HCT116 (cell line): Measurements from ENCODE around the gene DAAM1. TPM values are rescaled to one million over a fixed set of nuclear protein-coding genes. Genes with fewer than 3 reads are reported as not detected.

Source experiments
- ATAC-seq: fragments of 200-7000 bp; cut with Tn5 transposase; 2 replicates; pipeline ENCODE4 v1.9.1; 2020; ENCODE audit warnings: mild to moderate bottlenecking, moderate library complexity
- BruUV-seq: library from RNA; stranded (reverse); fragments of 400-500 nt; replicated peaks from 2 replicates; lab custom pipeline; 2021; lab: Mats Ljungman, UMichigan
- CTCF ChIA-PET: fragments of 300-600 bp; sonication (Branson Sonifier 250); formaldehyde crosslinking; loops from one replicate; lab custom pipeline; 2021; ENCODE audit warnings: antibody characterized with exemption; lab: Charles Lee
- POLR2A ChIA-PET: fragments of 300-600, 350-600 bp; sonication (Branson Sonifier 250); formaldehyde crosslinking; loops from one replicate; lab custom pipeline; 2021; ENCODE audit warnings: antibody characterized with exemption; lab: Charles Lee
- RAD21 ChIA-PET, 2 experiments: fragments of 300-600 bp; sonication (Branson Sonifier 250); formaldehyde crosslinking; loops; one replicate each; lab custom pipeline; 2023; ENCODE audit warnings: low total read pairs in 2 of 2; ENCODE audit not compliant: uncharacterized antibody in 2 of 2, unreplicated experiment in 2 of 2, low non-redundant PET in 1 of 2; lab: Charles Lee
- DNase-seq: peaks from one replicate; pipeline ENCODE4 v3.0.0-alpha.2; 2010; ENCODE audit warnings: low read depth, low spot score
- H2AFZ ChIP-seq: fragments of 200-600 bp; shearing (Covaris generic), sonication (generic); 2 replicates; pipeline ENCODE4 v1.6.1; 2017; ENCODE audit warnings: low read depth, mixed run types, mixed read lengths, antibody characterized with exemption, low read length; ENCODE audit not compliant: poor library complexity, severe bottlenecking
- H3K27ac ChIP-seq: 2 replicates; pipeline ENCODE4 v1.5.1; 2012; ENCODE audit warnings: low read depth, low read length
- H3K27me3 ChIP-seq: fragments of 200-600 bp; sonication (generic); 2 replicates; pipeline ENCODE4 v1.6.1; 2016; ENCODE audit warnings: mixed run types, low read length, mixed read lengths; ENCODE audit not compliant: insufficient read depth
- H3K36me3 ChIP-seq, 2 experiments: fragments of 200-500 bp in 1 of 2; fragments of 200-600 bp in 1 of 2; sonication (Bioruptor generic) in 1 of 2; sonication (generic) in 1 of 2; 2 replicates each; pipeline versions ENCODE4 v1.5.1 to v1.6.1; 2014 to 2016; ENCODE audit warnings: low read length in 2 of 2, inconsistent platforms in 1 of 2, mixed read lengths in 1 of 2, mixed run types in 1 of 2; ENCODE audit not compliant: insufficient read depth in 2 of 2, control insufficient read depth in 1 of 2
- H3K4me1 ChIP-seq, 2 experiments: fragments of 200-600 bp in 1 of 2; sonication (generic) in 1 of 2; 2 replicates each; pipeline versions ENCODE4 v1.5.1 to v1.6.1; 2012 to 2017; ENCODE audit warnings: low read length in 2 of 2, inconsistent platforms in 1 of 2, mild to moderate bottlenecking in 1 of 2, mixed read lengths in 1 of 2, mixed run types in 1 of 2, moderate library complexity in 1 of 2; ENCODE audit not compliant: insufficient read depth in 2 of 2, control insufficient read depth in 1 of 2
- H3K4me2 ChIP-seq: fragments of 200-600 bp; sonication (generic); 2 replicates; pipeline ENCODE4 v1.6.1; 2017; ENCODE audit warnings: mixed run types, low read length, mixed read lengths
- H3K4me3 ChIP-seq, 2 experiments: fragments of 200-600 bp in 1 of 2; sonication (generic) in 1 of 2; replicated peaks in 1 of 2; 2 replicates each; pipeline ENCODE4 v1.5.1; 2011 to 2016; ENCODE audit warnings: low read length in 2 of 2, control low read depth in 1 of 2, low read depth in 1 of 2, mild to moderate bottlenecking in 1 of 2, mixed read lengths in 1 of 2, mixed run types in 1 of 2
- H3K79me2 ChIP-seq: fragments of 200-600 bp; sonication (generic); 2 replicates; pipeline ENCODE4 v1.6.1; 2017; ENCODE audit warnings: mild to moderate bottlenecking, mixed run types, low read length, moderate library complexity, mixed read lengths; ENCODE audit not compliant: insufficient read depth
- H3K9ac ChIP-seq: fragments of 200-600 bp; sonication (generic); 2 replicates; pipeline ENCODE4 v1.6.1; 2016; ENCODE audit warnings: low read length, mixed read lengths
- H3K9me2 ChIP-seq: fragments of 200-600 bp; sonication (generic), shearing (Covaris generic); 2 replicates; pipeline ENCODE4 v1.6.1; 2017; ENCODE audit warnings: mixed run types, mild to moderate bottlenecking, moderate library complexity; ENCODE audit not compliant: insufficient read depth
- H3K9me3 ChIP-seq, 2 experiments: fragments of 200-500 bp in 1 of 2; fragments of 200-600 bp in 1 of 2; sonication (Bioruptor generic) in 1 of 2; sonication (generic) in 1 of 2; 2 replicates each; pipeline ENCODE4 v1.6.1; 2014 to 2017; ENCODE audit warnings: low read length in 2 of 2, mixed read lengths in 2 of 2, inconsistent platforms in 1 of 2, low read depth in 1 of 2, mild to moderate bottlenecking in 1 of 2, mixed run types in 1 of 2, moderate library complexity in 1 of 2; ENCODE audit not compliant: control insufficient read depth in 1 of 2, insufficient read depth in 1 of 2
- H4K20me1 ChIP-seq: fragments of 200-600 bp; sonication (generic), shearing (Covaris generic); 2 replicates; pipeline ENCODE4 v1.6.1; 2017; ENCODE audit warnings: mixed run types, mild to moderate bottlenecking, moderate library complexity; ENCODE audit not compliant: insufficient read depth
- CBX3 ChIP-seq: IDR thresholded peaks from 2 replicates; pipeline ENCODE4 v1.6.1; 2012; ENCODE audit warnings: low read depth
- CEBPB ChIP-seq: IDR thresholded peaks from 2 replicates; pipeline ENCODE4 v1.6.1; 2012; ENCODE audit warnings: low read depth
- EGR1 ChIP-seq: IDR thresholded peaks from 2 replicates; pipeline ENCODE4 v1.6.1; 2012; ENCODE audit warnings: low read depth
- ELF1 ChIP-seq: IDR thresholded peaks from 2 replicates; pipeline ENCODE4 v1.6.1; 2012; ENCODE audit warnings: low read depth, borderline replicate concordance
- EZH2 ChIP-seq: fragments of 200-600 bp; sonication (generic); IDR thresholded peaks from 2 replicates; pipeline ENCODE4 v1.6.1; 2017; ENCODE audit warnings: antibody characterized with exemption, mixed run types
- EZH2phosphoT487 ChIP-seq: fragments of 200-600 bp; IDR thresholded peaks from 2 replicates; pipeline ENCODE4 v1.6.1; 2018; ENCODE audit warnings: antibody characterized with exemption, borderline replicate concordance
- JUND ChIP-seq: IDR thresholded peaks from 2 replicates; pipeline ENCODE4 v1.6.1; 2012
- POLR2A ChIP-seq: IDR thresholded peaks from 2 replicates; pipeline ENCODE4 v1.7.0; 2011; ENCODE audit warnings: borderline replicate concordance; ENCODE audit not compliant: insufficient read depth, insufficient read length; ENCODE audit errors: extremely low read depth
- POLR2AphosphoS5 ChIP-seq: IDR thresholded peaks from 2 replicates; pipeline ENCODE4 v1.6.1; 2011; ENCODE audit warnings: mild to moderate bottlenecking, low read depth, low read length, moderate library complexity
- RAD21 ChIP-seq: IDR thresholded peaks from 2 replicates; pipeline ENCODE4 v1.6.1; 2012; ENCODE audit warnings: low read depth, mild to moderate bottlenecking
- SIN3A ChIP-seq: IDR thresholded peaks from 2 replicates; pipeline ENCODE4 v1.6.1; 2012; ENCODE audit warnings: low read depth
- SP1 ChIP-seq: IDR thresholded peaks from 2 replicates; pipeline ENCODE4 v1.6.1; 2012; ENCODE audit warnings: low read depth
- SRF ChIP-seq: IDR thresholded peaks from 2 replicates; pipeline ENCODE4 v1.6.1; 2012; ENCODE audit warnings: low read depth
- TCF7L2 ChIP-seq: IDR thresholded peaks from 2 replicates; pipeline ENCODE4 v1.7.0; 2011; ENCODE audit warnings: borderline replicate concordance, inconsistent platforms; ENCODE audit not compliant: insufficient read depth, insufficient read length; ENCODE audit errors: extremely low read depth
- ZFX ChIP-seq: fragments of 450-650 bp; IDR thresholded peaks from 2 replicates; pipeline ENCODE4 v1.6.1; 2017
- ZNF274 ChIP-seq: fragments of 200-500 bp; sonication (Bioruptor generic); IDR thresholded peaks from 2 replicates; pipeline ENCODE4 v1.6.1; 2014; ENCODE audit warnings: mild to moderate bottlenecking, low read depth, low read length, inconsistent platforms
- intact Hi-C: fragments of 100-400 bp; cut with micrococcal nuclease; formaldehyde crosslinking; loops from 2 replicates; pipeline ENCODE4 v1.10.0; 2022
- total RNA-seq: library from RNA; stranded (reverse); gene quantifications from one replicate; pipeline ENCODE4 v1.2.1, GENCODE V29; 2021; ENCODE audit not compliant: unreplicated experiment
- TF ChIP-seq, protein P1 (sequence below): IDR thresholded peaks from 2 replicates; pipeline ENCODE4 v1.6.1; 2012
- TF ChIP-seq, protein P2 (sequence below): IDR thresholded peaks from 2 replicates; pipeline ENCODE4 v1.6.1; 2012; ENCODE audit warnings: low read depth
- TF ChIP-seq, protein P3 (sequence below): IDR thresholded peaks from 2 replicates; pipeline ENCODE4 v1.6.1; 2012

Gene DAAM1
- total RNA-seq, 1 experiment from 2014 or later: 10.7 TPM

DNA sequence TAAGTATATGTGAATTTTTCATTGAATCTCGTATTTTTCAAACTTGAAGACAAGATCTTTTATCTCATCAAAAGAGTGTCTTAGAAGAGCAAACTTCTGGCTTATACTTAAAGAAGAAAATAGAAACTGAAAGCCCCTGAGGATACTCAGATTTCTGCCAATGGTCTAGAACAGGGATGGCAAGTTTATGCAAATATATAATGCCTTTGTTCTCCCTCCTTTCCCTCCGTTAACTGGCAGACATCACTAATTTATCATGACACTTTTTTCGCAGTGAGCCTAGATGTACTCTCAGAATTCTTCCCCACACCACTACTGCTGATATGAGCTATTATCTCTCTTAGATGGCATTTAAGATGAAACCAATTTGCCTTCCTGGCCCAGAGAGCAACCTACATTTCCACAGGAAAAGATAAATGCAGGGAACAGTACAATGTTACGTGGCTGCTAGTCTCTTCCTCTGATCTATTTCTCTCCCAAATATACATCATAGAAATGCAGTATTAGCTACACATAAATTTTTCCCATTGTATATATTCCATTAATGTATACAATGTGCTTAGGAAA, 40.0 kb upstream of the DAAM1 start:
- no peak for TF ChIP-seq ELF1
- no peak for TF ChIP-seq EZH2phosphoT487
- no peak for TF ChIP-seq POLR2A
- no peak for TF ChIP-seq SRF
- TF ChIP-seq CBX3: no peak
- no peak for TF ChIP-seq TCF7L2
- TF ChIP-seq ZNF274: no peak
- no peak for TF ChIP-seq EGR1
- TF ChIP-seq POLR2AphosphoS5: no peak
- no peak for TF ChIP-seq SIN3A
- ATAC-seq: no peak
- ChIA-PET RAD21 (no interaction called here), POLR2A (no interaction called here), CTCF (no interaction called here)
- no peaks in the 10 kb centered on the region for H3K4me1 ChIP-seq
- no peak overlapping the region for H3K27ac ChIP-seq
- BruUV-seq: no TSS peak
- no peaks in the 10 kb centered on the region for H3K27me3 ChIP-seq
- no peak overlapping the region for H3K9ac ChIP-seq
- no peak overlapping the region for H3K4me3 ChIP-seq
- no peaks in the 10 kb centered on the region for H4K20me1 ChIP-seq
- H3K4me2 ChIP-seq: no peak overlapping the region
- no peaks in the 10 kb centered on the region for H3K79me2 ChIP-seq
- intact Hi-C loops: no loop called here
- no peak overlapping the region for H2AFZ ChIP-seq
- no peak for DNase-seq
- no peaks in the 10 kb centered on the region for H3K9me3 ChIP-seq
- H3K36me3 ChIP-seq: no peaks in the 10 kb centered on the region
- no peaks in the 10 kb centered on the region for H3K9me2 ChIP-seq

DNA sequence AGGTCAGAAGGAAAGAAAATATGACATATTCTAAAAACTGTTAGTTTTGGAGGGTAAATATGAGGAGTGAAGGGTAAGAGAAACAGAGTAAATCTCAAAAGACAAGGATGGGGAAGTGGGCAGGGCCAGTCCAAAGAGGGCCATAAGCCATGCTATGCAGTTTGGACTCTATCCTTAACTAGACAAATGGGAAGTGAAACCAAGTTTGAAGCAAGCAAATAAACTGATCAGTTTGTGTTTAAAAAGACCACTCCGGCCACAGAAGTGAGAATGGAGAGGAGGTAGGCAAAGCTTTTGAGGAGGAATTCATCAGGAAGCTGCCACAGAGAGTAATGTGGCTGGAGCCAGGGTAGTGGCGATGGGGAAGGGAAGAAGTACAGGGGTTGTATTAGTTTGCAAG, 37.5 kb upstream of the DAAM1 start:
- Histone ChIP-seq H4K20me1 (no peaks in the 10 kb centered on the region), H3K9me3 (no peaks in the 10 kb centered on the region), H3K9me2 (no peaks in the 10 kb centered on the region), H3K4me3 (no peak overlapping the region), H3K27me3 (no peaks in the 10 kb centered on the region), H3K9ac (no peak overlapping the region), H3K79me2 (no peaks in the 10 kb centered on the region), H2AFZ (no peak overlapping the region), H3K4me1 (no peaks in the 10 kb centered on the region), H3K4me2 (no peak overlapping the region), H3K27ac (no peak overlapping the region), H3K36me3 (no peaks in the 10 kb centered on the region)
- POLR2A ChIA-PET: no interaction called here
- no TSS peak for BruUV-seq
- CTCF ChIA-PET: no interaction called here
- no peak for TF ChIP-seq JUND
- no peak for TF ChIP-seq RAD21
- TF ChIP-seq EGR1: no peak
- no peak for TF ChIP-seq ZFX
- TF ChIP-seq POLR2A: no peak
- no peak for TF ChIP-seq ELF1
- TF ChIP-seq, protein P1, sequence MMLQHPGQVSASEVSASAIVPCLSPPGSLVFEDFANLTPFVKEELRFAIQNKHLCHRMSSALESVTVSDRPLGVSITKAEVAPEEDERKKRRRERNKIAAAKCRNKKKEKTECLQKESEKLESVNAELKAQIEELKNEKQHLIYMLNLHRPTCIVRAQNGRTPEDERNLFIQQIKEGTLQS: no peak
- no peak for TF ChIP-seq SP1
- no peak for TF ChIP-seq EZH2phosphoT487
- TF ChIP-seq, protein P2, sequence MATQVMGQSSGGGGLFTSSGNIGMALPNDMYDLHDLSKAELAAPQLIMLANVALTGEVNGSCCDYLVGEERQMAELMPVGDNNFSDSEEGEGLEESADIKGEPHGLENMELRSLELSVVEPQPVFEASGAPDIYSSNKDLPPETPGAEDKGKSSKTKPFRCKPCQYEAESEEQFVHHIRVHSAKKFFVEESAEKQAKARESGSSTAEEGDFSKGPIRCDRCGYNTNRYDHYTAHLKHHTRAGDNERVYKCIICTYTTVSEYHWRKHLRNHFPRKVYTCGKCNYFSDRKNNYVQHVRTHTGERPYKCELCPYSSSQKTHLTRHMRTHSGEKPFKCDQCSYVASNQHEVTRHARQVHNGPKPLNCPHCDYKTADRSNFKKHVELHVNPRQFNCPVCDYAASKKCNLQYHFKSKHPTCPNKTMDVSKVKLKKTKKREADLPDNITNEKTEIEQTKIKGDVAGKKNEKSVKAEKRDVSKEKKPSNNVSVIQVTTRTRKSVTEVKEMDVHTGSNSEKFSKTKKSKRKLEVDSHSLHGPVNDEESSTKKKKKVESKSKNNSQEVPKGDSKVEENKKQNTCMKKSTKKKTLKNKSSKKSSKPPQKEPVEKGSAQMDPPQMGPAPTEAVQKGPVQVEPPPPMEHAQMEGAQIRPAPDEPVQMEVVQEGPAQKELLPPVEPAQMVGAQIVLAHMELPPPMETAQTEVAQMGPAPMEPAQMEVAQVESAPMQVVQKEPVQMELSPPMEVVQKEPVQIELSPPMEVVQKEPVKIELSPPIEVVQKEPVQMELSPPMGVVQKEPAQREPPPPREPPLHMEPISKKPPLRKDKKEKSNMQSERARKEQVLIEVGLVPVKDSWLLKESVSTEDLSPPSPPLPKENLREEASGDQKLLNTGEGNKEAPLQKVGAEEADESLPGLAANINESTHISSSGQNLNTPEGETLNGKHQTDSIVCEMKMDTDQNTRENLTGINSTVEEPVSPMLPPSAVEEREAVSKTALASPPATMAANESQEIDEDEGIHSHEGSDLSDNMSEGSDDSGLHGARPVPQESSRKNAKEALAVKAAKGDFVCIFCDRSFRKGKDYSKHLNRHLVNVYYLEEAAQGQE: no peak
- TF ChIP-seq EZH2: no peak
- no peak for TF ChIP-seq SIN3A
- no peak for TF ChIP-seq CEBPB
- no peak for TF ChIP-seq ZNF274
- TF ChIP-seq, protein P3, sequence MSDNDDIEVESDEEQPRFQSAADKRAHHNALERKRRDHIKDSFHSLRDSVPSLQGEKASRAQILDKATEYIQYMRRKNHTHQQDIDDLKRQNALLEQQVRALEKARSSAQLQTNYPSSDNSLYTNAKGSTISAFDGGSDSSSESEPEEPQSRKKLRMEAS: no peak
- intact Hi-C loops: no loop called here
- RAD21 ChIA-PET: no interaction called here
- ATAC-seq: no peak
- DNase-seq: no peak
